Adipose tissue (tissue), 3 donors: ENCODE data around the gene ETV3. TPM values are rescaled to one million over a fixed set of nuclear protein-coding genes. Genes with fewer than 3 reads are reported as not detected.
A peak's percentile ranks its signal among the peaks of the same experiment; 100 is the strongest.
"Not testable (repeated sequence)": the region's sequence is repeated elsewhere in the genome, so short reads cannot be mapped to it uniquely, and the experiment has no call there.

ENCODE experiments used
- H3K27ac ChIP-seq: one replicate; pipeline ENCODE4 v1.5.1; 2013; ENCODE audit warnings: low read depth, low read length
- WGBS, 3 donors: extraction: QIAGEN DNeasy Blood & Tissue Kit; methylation state at CpG; one replicate each; pipeline ENCODE4 v1.1.7; 2013; 5-methylcytosine and 5-hydroxymethylcytosine counted together
- polyA plus RNA-seq, 3 donors: library from polyadenylated mRNA; stranded (reverse); fragments of 200-250 nt; gene quantifications; one replicate each; pipeline ENCODE4 v1.2.3, GENCODE V29; 2013
- donor health status: healthy with polysubstance abuse.
- donor health status: Bipolar disorder and iron deficiency.
- donor health status: healthy.

The ETV3 gene
- 10 to 100 TPM in 2 of 3 donors, 1 to 10 TPM in 1; 3.4 to 18.4 (median 12.8) TPM for polyA plus RNA-seq

- 0% methylated on average over 73 to 85 of the region's 85 CpGs for WGBS, 3 donors
- peak within 1 kb of the TSS; percentile 80 for H3K27ac ChIP-seq
Measured at GRCh38 chr1:157138220-157139051, at the start of gene ETV3. Gene ETV3 (minus strand): TSS chr1:157138395. CDS start chr1:157136352, 2,043 bp downstream.

GRCh38 chr1:157186281-157186992, 48.2 kb upstream of the ETV3 start:
- 67 to 82% (median 82%) methylated on average over 8 of the region's 8 CpGs for WGBS, 3 donors
- H3K27ac ChIP-seq = no peak overlapping the region

GRCh38 chr1:157183870-157184269, 45.7 kb upstream of the ETV3 start:
- WGBS, 3 donors = 60 to 86% (median 67%) methylated on average over 3 of the region's 3 CpGs
- no peak overlapping the region for H3K27ac ChIP-seq

GRCh38 chr1:157182371-157182770, 44.2 kb upstream of the ETV3 start:
- not testable (repeated sequence) for H3K27ac ChIP-seq
- 81 to 85% (median 84%) methylated on average over 5 of the region's 5 CpGs for WGBS, 3 donors

GRCh38 chr1:157181790-157182189, 43.6 kb upstream of the ETV3 start:
- H3K27ac ChIP-seq = no peak overlapping the region
- WGBS, 3 donors = 56 to 88% (median 56%) methylated on average over 3 of the region's 3 CpGs

GRCh38 chr1:157181258-157181657, 43.1 kb upstream of the ETV3 start:
- WGBS, 3 donors = 32 to 45% (median 37%) methylated on average over 5 of the region's 5 CpGs
- no peak overlapping the region for H3K27ac ChIP-seq

- H3K27ac ChIP-seq = no peak overlapping the region
- 74 to 85% (median 82%) methylated on average over 3 of the region's 3 CpGs for WGBS, 3 donors
Measured at GRCh38 chr1:157178490-157178889, 40.3 kb upstream of the ETV3 start.

- H3K27ac ChIP-seq = no peak overlapping the region
- WGBS, 3 donors = 60 to 69% (median 64%) methylated on average over 4 of the region's 4 CpGs
Measured at GRCh38 chr1:157177733-157178394, 39.7 kb upstream of the ETV3 start.

- no peak overlapping the region for H3K27ac ChIP-seq
- 79 to 94% (median 81%) methylated on average over 6 of the region's 6 CpGs for WGBS, 3 donors
Measured at GRCh38 chr1:157176591-157177121, 38.5 kb upstream of the ETV3 start.

GRCh38 chr1:157176016-157176415, 37.8 kb upstream of the ETV3 start:
- no peak overlapping the region for H3K27ac ChIP-seq
- WGBS, 3 donors = 82 to 95% (median 86%) methylated on average over 1 of the region's 1 CpG

- 75 to 80% (median 76%) methylated on average over 8 of the region's 8 CpGs for WGBS, 3 donors
- H3K27ac ChIP-seq = no peak overlapping the region
Measured at GRCh38 chr1:157173900-157174410, 35.8 kb upstream of the ETV3 start.

GRCh38 chr1:157173241-157173640, 35.0 kb upstream of the ETV3 start:
- WGBS, 3 donors = 56 to 80% (median 61%) methylated on average over 2 of the region's 2 CpGs

GRCh38 chr1:157172591-157172990, 34.4 kb upstream of the ETV3 start:
- not testable (repeated sequence) for H3K27ac ChIP-seq
- WGBS, 3 donors = 65 to 70% (median 70%) methylated on average over 2 of the region's 2 CpGs

More at GRCh38 chr1:157173241-157173640, 35.0 kb upstream of the ETV3 start:
- not testable (repeated sequence) for H3K27ac ChIP-seq

- WGBS, 3 donors = 25 to 39% (median 39%) methylated on average over 5 to 6 of the region's 8 CpGs
- not testable (repeated sequence) for H3K27ac ChIP-seq
Measured at GRCh38 chr1:157171903-157172503, 33.8 kb upstream of the ETV3 start.

- 66 to 71% (median 69%) methylated on average over 22 of the region's 22 CpGs for WGBS, 3 donors
- no peak overlapping the region for H3K27ac ChIP-seq
Measured at GRCh38 chr1:157170677-157171515, 32.7 kb upstream of the ETV3 start.

GRCh38 chr1:157168015-157168414, 29.8 kb upstream of the ETV3 start:
- WGBS, 3 donors = 86 to 91% (median 90%) methylated on average over 9 of the region's 9 CpGs
- H3K27ac ChIP-seq = no peak overlapping the region

- 68 to 75% (median 74%) methylated on average over 4 of the region's 4 CpGs for WGBS, 3 donors
- no peak overlapping the region for H3K27ac ChIP-seq
Measured at GRCh38 chr1:157167437-157167836, 29.2 kb upstream of the ETV3 start.
